ENCODE results near the gene KCNQ1.

GRCh38 chr11:2412323-2412722, 32.5 kb upstream of the KCNQ1 start:
- no peak for TF ChIP-seq CTCF (IDR thresholded peaks at IDR 0.05)
- TF ChIP-seq EZH2 (IDR thresholded peaks at IDR 0.05; ENCODE audit: borderline replicate concordance, insufficient read depth, low read depth, low read length, poor library complexity, severe bottlenecking): no peak

Data from B cell (primary cell).